Measurements from ENCODE around the gene CHRM4.

CHRM4 gene

DNA sequence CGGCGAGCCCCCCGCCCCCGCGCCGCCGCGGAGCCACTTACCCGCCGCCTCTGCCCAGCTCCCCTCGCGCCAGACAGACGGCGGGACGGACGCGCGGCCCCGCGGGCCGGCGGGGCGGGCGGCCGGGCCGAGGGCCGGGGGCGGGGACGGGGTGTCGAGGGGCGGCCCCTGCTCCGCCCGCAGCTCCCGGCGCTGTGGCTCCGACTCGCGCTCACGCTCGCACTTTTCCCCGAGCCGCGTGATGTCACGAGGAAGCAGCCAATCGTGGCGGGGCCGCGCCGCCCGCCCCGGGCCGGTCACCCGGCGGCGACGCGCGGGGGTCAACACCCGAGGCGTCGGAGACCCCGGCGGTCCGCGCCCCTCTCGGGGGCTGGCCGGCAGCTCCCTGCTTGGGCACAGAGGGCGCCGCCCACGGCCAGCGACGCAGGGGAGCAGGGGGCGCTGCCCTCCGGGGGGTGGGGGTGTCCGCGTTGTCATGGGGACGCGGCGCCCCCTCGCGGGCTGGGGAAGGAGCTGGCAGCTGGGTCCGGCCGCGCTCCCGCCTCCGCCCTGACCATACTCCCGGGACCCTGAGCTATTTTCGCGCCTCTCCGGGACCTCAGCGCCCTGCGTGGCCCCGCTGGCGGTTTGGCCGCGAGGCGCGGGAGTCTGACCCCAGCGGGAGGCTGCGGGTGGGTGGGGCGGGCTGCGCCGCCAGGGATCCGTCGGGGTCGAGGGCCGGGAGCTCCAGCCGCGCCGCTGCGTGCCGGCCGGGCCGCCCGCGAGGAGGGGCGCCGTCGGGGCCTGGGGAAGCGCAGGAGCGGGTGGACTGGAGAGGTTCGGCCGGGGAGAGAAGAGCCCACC, at the start of gene CHRM4:
CHRM4 (minus strand) TSS at position 199 of the 843 bp plus-strand sequence. CDS start 5,219 bp downstream, outside the sequence.
- peak; percentile 41 for DNase-seq (ENCODE audit: low spot score)

DNA sequence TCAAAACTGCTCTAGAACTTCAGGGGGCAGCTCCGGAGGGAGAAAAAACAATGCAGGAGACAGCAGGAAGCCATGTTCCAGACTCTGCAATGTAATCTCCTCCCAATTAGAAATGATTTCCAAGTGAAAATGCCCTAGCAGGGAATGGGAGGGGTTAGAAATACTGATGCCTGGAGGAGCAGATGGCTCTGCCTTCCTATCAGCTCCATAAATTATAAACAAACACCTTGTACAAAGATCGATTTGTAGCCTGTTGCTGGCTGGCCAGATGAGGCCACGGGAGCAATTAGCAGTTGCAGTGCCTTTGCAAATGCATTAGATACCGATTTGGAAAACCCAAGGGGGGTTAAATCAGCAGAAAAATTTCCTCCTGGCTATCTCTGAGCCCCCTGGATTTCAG, 46.6 kb upstream of the CHRM4 start:
- no peak for DNase-seq (ENCODE audit: low spot score)

DNA sequence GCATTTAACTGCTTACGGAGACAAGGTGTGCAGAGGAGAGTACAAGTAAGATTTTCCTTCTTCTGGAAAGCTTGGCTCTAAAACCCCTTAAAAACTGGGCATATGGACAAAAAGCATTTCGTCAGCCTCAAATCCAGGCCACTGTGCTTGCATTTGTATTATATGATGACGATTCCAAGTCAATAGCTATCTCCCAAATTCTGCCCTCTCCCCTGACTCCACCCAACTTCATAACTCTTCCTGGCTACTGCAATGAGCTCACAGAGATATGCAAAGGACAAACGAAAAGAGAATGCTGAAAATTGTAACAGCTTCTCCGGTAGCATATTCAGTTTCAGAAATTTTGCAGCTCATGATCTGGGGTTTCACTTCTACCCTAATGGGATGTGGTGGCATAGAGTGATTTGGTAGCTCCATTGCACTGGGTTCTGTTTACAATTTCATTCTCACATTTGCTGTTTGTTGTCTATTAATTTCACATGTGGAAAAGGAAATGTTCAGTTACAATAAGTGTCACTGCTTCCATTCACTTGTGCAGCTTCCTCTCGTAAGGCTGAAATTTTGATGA, 45.6 kb upstream of the CHRM4 start:
- DNase-seq (ENCODE audit: low spot score): no peak

DNA sequence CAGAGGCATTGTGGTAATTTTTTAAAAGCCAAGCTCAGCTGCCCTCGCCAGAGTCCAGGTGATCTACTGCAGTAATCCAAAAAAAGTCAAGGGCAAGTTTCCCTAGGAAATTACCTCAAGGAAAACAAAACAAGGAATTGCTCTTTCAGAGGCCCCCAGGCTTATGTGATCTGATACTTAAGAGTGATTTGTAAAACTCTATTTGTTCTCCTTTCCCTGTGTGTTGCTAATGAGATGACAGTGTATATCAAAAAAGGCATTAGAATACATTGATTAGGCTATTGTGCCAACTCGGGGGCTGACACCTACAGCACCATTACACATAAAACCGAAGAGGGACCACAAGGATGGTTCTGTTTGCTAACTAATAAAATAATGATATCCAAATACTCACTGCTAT, 44.5 kb upstream of the CHRM4 start:
- no peak for DNase-seq (ENCODE audit: low spot score)

DNA sequence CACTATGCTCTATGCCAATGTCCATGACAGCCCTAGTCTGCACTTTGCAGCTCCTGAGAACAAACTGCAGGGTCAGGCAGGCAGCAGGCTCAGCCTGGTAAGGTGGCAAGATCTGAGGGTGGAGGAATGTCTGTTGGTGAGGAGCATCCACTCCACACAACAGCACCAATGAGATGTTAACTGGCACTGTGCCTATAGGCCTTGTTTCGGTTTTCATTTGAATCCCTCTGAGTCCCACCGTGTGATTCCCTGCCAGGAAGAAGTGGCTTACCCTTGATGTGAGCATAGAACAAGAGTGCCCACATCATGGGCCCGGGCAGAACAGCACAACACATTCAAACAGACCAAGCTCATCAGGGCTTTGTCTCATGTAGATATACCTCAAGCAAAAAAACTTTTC, 44.1 kb upstream of the CHRM4 start:
- DNase-seq (ENCODE audit: low spot score): no peak

DNA sequence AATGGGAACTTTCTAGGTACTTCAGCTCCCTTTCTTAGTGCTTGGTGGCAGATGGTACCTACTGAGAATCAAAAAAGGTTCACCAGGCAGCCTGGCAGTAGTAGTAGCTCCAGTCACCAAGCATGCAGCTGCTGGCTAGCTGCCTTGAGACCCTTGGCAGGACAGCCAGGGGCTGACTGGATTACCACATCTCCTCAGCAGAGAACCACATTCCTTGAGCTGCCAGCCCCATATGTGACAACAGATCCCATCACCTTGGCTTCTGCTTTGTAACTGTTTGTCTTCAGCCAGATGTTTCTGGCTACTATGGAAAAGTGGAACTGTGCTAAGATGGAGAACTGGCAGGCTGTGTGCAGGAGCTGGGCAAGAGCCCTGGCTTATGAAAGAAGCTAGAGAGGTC, 39.6 kb upstream of the CHRM4 start:
- DNase-seq (ENCODE audit: low spot score): no peak

DNA sequence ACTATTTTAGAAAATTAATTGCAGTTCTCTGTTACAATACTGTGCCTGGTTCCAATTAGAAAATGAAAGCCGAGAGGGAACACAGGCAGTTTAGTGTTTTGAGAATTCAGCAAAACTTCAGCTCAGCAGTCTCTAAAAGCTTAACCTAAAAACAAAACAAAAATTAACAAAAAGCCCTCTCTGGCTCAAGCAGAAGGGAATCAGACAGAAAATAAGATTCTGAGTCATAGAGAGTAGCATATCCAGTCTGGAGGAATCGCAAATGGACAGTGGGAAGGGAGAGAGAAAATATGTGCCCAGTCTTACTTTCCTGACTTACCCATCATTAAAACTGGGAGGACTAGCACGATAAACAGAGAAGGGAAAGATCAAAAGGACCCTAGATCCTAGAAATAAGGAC, 38.1 kb upstream of the CHRM4 start:
- no peak for DNase-seq (ENCODE audit: low spot score)

DNA sequence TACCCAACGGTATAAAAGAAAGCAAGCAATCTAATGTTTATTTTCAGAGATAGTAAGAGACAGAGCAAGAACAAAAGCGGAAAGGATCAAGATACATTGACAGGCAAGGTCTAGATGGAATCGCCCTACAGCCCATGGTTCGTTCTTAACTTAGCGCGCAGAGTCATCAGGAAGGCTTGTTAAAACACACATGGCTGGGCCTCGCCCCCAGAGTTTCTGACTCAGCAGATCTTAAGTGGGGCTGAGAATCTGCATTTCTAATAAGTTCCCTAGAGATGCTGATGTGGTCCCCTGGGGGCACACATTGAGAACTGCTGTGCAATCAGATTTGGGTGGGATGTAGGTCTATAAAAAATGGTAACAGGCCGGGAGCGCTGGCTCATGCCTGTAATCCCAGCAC, 35.8 kb upstream of the CHRM4 start:
- DNase-seq (ENCODE audit: low spot score): no peak

DNA sequence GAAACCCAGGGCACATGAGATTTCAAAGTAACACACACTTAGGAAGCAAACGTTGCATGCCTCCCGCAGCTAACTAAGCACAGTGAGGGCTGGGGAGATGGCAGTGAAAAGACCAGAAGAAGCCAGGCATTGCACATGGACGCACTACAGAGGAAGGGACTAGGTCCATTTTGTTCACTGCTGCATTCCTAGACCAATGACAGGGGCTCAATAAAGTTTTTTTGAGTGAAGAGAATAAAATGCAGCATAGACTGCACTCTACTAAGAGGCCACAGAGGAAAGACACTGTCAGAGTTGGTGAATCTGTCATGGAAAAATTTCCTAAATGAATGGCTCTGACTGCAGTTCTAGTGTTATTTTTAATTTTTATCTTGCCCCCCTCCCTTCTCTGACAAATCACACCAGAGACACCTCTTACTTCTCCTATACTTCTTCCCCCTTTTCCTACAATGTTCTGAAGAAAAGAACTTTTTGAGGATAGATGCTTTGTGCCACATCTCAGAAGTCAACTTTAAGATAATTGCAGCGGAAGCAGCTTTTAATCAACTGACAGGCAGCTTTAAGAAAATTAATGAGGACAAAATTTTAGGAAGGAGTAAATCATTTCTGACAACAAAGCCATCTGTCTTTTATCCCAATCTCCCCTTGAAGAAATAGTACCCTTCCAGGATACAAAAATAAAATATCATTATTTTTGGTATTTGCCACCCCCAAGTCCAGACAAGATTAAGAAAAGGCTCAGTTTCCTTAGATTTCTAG, 34.8 kb upstream of the CHRM4 start:
- no peak for DNase-seq (ENCODE audit: low spot score)

DNA sequence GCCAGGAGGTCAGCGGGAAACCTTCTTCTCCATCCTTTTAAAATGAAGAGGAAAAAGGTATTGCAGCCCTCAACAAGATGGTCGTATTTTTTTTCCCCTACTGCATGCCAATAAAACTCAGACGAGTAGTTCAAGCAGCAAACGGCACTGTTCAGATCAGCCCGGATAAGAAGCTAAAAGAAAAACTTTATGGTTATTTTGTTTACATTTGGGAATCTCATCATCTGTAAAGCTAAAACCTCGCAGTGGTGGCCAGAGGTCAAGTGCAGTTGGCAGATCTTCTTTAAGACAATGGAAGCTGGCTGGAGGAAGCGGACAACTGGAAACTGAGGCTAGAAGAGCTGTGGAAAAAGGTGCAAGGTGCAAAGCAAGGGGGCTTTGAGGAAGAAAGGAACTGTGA, 31.0 kb upstream of the CHRM4 start:
- DNase-seq (ENCODE audit: low spot score): no peak

DNA sequence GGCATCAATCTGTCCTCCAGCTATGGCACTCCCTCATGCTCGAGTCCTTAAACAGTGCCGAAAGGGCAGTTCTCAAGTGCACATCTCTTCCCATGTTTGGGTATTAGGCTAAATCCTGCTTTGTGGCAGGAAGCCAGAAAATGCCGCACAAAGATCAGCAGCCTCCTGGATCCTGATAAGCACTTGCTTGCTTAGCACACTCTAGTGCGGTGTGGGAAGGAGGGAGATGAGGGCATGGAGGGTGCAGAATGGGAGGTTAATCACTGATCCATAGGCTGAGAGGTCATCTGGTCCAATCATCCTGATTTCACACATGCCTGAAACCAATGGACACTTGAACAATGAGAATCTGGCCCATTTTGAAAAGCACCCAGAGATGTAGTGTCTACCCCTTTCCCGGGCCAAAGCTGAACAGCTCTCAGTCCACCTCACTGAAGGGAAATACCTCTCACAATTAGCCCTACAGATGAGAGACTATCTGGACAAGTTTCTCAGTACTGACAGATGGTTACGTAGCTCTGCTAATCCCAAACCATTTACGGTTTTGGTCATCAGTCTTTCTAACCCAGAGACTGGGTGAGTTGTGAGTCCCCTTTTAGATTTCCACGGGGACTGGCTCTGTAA, 29.8 kb upstream of the CHRM4 start:
- DNase-seq (ENCODE audit: low spot score): no peak

DNA sequence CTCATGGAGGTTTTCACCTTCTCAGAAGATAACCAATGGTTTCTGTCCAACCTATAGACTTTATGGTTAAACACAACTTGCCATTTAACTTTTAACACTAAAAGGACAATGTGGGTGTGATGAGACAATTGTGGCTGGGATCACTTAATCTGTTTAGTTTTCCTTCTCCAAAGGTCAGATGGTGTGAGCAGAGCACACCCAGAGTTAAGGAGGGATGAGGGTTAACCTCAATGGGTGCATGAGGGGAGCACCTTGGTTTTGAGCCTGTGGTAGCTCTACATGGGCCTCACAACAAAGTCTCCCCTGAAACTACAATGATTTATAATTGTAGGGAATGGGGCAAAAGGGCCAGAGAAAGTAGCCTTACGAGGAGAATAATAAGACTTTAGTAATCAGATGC, 28.9 kb upstream of the CHRM4 start:
- no peak for DNase-seq (ENCODE audit: low spot score)

DNA sequence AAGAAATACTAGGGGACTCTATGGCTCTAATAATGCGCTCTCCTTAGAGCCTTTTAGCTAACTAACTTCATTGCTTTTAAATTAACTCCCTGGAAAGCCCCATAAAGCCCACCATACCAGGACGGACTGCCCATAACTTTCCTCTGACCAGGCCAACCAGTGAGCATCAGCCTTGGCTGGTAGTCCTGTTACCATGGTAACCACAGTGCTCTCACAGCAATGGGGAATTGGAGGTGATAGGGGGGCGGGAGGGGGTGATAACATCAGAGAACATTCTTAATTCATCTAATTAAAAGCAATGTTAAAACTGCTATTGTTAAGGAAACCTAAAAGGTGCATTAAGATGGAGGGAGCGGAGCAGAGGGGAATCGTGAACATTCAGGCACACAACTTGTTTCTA, 27.2 kb upstream of the CHRM4 start:
- no peak for DNase-seq (ENCODE audit: low spot score)

DNA sequence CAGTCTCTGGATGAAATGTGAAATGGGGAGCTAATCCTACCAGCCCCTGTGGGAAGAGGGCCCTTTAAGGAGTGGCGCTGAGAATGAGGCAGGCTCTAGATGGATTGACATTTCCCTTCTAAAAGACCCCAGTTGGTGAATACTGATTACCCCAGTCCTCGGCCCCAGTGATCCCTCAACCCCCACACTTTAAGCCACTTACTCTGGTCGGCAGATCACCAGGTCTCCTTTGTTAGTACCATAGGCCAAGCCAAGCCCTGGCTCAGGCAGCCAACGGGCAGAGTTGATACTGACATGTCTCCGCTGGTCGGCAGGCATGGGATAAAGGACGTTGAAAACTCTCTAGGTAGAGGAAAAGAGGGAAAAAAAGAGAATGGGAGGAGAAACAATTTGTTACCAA, 26.1 kb upstream of the CHRM4 start:
- no peak for DNase-seq (ENCODE audit: low spot score)

DNA sequence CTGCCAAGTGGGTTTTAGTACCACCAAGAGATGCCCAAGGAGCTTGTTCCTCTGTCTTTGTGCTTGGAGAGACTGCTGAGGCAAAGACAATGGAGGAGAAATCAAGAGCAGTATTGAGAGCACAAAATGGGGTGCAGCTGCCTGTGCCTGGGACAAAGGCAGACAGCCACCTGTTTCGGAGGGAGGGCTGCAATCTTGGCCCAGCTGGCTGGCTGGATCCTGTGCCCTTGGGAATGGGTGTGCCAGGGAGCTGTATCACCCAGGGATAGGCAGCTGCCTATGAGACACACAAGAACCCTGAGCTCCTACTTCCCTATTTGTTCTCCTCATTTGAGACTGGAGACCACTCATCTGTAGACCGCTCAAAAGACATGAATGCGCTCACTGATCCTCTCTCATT, 23.3 kb upstream of the CHRM4 start:
- no peak for DNase-seq (ENCODE audit: low spot score)

DNA sequence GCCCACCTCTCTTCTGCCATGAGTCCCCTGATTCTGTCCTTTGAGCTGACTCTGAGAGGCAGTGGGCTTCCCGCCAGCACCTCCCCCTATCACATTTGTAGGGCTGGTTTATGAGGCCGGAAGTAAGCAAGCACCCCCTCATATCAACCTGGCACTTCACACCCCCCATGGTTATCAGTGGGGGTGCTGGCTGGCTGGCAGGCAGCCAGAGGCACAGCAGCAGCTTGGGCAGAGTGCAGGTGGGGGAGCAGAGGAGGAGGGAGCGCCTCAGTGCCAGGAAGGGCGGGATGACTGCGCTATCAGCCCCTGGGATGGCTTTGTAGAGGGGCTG, 22.9 kb upstream of the CHRM4 start:
- no peak for DNase-seq (ENCODE audit: low spot score)

DNA sequence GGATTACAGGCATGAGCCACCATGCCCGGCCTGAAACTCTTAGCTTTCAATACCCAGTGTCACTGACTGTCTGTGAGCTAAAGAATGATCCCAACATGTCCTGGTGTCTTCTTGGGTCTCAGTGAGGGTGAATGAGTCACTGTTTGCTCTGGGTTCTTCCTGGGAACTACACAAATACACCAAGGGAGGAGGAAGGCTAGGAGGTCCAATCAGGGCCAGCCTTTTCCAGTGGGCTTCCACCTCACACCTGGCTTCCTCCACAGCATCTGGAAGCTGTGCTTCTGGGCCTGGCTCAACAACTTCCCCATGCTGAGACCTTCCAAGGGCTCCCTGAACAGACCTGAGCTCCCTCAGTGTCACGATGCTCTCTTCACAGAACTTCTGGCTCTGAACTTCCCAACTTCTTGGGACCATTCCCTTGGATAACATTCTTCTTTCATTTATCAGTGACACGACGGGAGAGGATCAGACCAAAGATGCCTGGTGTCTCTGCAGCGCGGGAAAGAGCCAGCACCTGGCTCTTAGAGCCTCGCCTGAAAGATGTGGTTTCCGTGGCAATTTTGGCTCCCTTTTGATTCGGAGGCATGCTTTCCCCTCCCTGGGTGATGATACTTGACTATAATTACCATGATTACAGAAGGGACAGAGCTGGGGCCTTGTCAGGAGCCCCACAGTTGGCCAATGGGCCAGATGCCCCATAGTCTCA, 22.3 kb upstream of the CHRM4 start:
- no peak for DNase-seq (ENCODE audit: low spot score)

DNA sequence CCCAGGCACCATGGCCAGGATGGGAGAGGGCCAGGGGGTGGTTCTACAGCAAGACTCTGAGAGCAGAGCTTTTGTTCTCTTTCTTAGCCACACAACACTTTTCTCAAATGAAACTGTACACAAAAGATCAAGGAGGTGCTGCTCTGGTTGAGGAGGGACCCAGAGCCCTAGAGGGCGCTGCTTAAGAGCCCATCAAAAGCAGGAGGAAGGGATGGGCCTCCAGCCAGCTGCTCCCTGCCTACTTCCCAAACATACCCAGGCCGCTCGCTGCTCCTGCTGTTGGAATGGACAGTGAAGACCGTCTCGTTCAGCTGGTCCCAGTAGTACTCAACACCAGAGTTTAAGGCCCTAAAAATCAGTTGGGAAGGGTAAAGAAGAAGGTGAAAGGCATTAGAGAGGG, 18.4 kb upstream of the CHRM4 start:
- DNase-seq (ENCODE audit: low spot score): no peak

DNA sequence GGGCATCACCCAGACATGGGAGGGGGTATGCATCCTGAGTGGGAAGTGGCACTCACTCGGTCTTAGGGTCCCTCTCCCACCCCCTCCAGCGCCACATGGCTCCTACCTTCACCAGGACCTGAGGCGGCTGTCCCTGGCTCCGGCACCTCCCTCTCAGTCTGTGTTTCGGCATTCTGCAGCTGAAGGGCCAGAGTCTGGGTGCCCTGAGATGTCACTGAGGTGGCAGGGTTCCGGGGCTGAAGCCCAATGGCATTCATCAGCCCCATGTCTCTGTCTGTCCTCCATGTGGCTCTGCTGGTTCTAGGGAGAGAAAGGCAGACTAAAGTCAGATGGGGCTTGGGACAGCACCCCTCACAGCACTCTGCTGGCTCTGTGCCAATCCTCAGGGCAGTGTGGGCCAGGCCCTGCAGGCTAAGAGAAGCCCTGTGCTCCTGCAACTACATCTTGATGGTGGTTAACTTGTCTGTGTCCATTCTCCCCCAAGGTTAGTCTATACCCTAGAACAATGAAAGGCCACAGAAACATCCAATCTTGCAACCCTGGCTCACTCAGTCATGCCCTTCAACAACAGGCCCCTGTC, 16.9 kb upstream of the CHRM4 start:
- no peak for DNase-seq (ENCODE audit: low spot score)

DNA sequence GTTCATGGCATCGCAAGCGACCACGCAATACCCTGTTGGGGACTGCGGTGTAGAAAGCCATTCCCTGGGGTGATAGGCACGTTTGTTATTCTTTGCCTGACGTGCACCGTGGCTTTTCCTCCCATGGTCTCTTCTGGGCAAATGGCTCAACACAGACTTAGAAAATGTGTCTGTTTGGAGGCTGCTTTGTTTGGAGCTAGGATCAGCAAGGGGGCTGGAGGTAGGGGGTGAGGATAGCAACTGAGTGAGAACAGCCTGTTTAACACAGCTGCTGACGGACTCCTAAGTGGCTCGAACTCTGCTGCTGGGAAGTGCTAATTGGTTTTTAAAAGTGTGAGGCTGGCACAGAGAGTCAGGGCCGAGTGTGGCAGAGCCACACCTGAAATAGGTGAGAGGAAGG, 16.1 kb upstream of the CHRM4 start:
- no peak for DNase-seq (ENCODE audit: low spot score)

DNA sequence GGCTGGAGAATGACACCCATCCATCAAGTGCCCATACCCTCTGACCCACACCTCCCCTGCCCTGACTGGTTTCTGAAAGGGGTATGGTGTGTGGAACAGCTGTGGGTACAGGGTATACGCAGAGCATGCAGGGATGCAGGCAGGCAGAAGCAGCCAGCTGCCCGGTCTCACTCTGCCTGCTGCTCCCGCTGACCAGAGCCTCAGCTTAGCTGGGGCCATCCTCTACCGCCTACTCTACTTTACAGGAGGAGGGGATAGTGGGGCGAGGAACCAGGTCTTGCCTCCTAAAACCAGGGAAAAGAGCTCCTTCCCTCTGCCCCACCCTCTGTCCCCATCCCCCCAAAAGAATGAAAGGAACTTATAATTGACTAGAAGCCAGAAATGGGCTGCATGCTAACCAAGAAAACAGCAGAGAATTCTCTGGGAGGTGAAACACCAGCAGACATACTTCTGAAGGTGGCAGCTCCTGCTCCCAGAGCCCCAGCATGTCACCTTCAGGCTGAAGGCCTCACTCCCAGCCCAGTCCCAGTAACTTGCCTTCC, 13.0 kb upstream of the CHRM4 start:
- DNase-seq (ENCODE audit: low spot score): no peak
